GM12878 (cell line): Measurements from ENCODE around the gene DUSP7.

Experiments
- CREB1 ChIP-seq: IDR thresholded peaks from 2 replicates; pipeline ENCODE4 v1.6.1; 2012; ENCODE audit warnings: low read depth, mild to moderate bottlenecking, inconsistent platforms
- CTCF ChIP-seq, 3 experiments: IDR thresholded peaks in 2 of 3; conservative IDR thresholded peaks in 1 of 3; 2 replicates each; pipeline ENCODE4 v1.5.1; 2011; ENCODE audit warnings: low read depth in 3 of 3, low read length in 3 of 3, mild to moderate bottlenecking in 3 of 3, control low read depth in 2 of 3, moderate library complexity in 2 of 3, inconsistent platforms in 1 of 3, mixed read lengths in 1 of 3; ENCODE audit not compliant: control insufficient read depth in 2 of 3, insufficient read depth in 1 of 3; ENCODE audit errors: extremely low read depth in 1 of 3
- IKZF1 ChIP-seq: fragments of 450-650 bp; conservative IDR thresholded peaks from 2 replicates; pipeline ENCODE4 v1.6.1; 2017; ENCODE audit warnings: antibody characterized with exemption, mild to moderate bottlenecking
- MXI1 ChIP-seq: fragments of 150-350 bp; IDR thresholded peaks from 2 replicates; pipeline ENCODE4 v1.6.1; 2011; ENCODE audit warnings: low read depth, mild to moderate bottlenecking, inconsistent platforms, low read length, improper control_type of control experiment
- NR2F1 ChIP-seq: fragments of 450-650 bp; conservative IDR thresholded peaks from 2 replicates; pipeline ENCODE4 v1.6.1; 2017; ENCODE audit warnings: mild to moderate bottlenecking
- SIN3A ChIP-seq: IDR thresholded peaks from 2 replicates; pipeline ENCODE4 v1.6.1; 2012; ENCODE audit warnings: low read depth, low read length, improper control_type of control experiment
- ZNF687 ChIP-seq: fragments of 450-650 bp; IDR thresholded peaks from 2 replicates; pipeline ENCODE4 v1.6.1; 2017; ENCODE audit warnings: mild to moderate bottlenecking, moderate library complexity

DNA sequence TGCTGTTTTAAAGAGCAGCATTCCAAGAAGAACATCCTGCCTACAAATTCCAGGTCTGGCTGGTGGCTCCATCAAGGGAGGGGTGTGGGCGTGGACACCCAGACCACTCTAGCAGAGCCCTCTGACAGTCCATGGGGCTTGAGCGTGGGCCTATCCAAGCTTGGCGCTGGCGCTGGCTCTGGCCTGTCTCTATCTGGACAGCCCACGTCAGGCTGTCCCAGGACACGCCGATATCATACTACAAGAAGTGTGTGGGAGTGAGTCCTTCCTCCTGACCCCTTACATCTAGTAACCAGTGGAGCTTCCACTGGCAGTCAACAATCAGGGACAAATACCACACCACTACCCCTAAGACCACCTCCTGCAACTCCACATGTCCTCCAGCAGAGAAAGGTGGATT lies 17.1 kb upstream of the DUSP7 start:
- TF ChIP-seq MXI1 (no peak), CTCF (IDR thresholded peaks at IDR 0.05 in 2 of 3, conservative IDR thresholded peaks at IDR 0.05 in 1 of 3; ENCODE audit: control insufficient read depth in 2 of 3, extremely low read depth in 1 of 3, insufficient read depth in 1 of 3, low read depth in 3 of 3, low read length in 3 of 3) (no peak), NR2F1 (no peak), SIN3A (no peak), ZNF687 (no peak), CREB1 (no peak), IKZF1 (no peak)
